Esophagus squamous epithelium (tissue), 4 donors: ENCODE measurements around the gene CELF2.

Experiments
- POLR2A ChIP-seq, 4 donors: fragments of 450-650 bp; IDR thresholded peaks; one replicate each; pipeline ENCODE4 v1.6.1; 2017; ENCODE audit warnings: antibody characterized with exemption in 4 of 4, mild to moderate bottlenecking in 4 of 4, moderate library complexity in 3 of 4
- TF ChIP-seq, protein P1 (sequence below), 6 experiments: fragments of 450-650 bp in 4 of 6; fragments of 200-600 bp in 2 of 6; sonication (generic) in 2 of 6; IDR thresholded peaks; one replicate each; pipeline ENCODE4 v1.5.1; 2016 to 2019; ENCODE audit warnings: antibody characterized with exemption in 6 of 6, mild to moderate bottlenecking in 4 of 6, moderate library complexity in 4 of 6

- no peak for TF ChIP-seq POLR2A (IDR thresholded peaks at IDR 0.05)
- TF ChIP-seq, protein P1, sequence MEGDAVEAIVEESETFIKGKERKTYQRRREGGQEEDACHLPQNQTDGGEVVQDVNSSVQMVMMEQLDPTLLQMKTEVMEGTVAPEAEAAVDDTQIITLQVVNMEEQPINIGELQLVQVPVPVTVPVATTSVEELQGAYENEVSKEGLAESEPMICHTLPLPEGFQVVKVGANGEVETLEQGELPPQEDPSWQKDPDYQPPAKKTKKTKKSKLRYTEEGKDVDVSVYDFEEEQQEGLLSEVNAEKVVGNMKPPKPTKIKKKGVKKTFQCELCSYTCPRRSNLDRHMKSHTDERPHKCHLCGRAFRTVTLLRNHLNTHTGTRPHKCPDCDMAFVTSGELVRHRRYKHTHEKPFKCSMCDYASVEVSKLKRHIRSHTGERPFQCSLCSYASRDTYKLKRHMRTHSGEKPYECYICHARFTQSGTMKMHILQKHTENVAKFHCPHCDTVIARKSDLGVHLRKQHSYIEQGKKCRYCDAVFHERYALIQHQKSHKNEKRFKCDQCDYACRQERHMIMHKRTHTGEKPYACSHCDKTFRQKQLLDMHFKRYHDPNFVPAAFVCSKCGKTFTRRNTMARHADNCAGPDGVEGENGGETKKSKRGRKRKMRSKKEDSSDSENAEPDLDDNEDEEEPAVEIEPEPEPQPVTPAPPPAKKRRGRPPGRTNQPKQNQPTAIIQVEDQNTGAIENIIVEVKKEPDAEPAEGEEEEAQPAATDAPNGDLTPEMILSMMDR (IDR thresholded peaks at IDR 0.05) = no peak
Observed at GRCh38 chr10:11168423-11169090, 150.9 kb downstream of the CELF2 start.
